22Rv1 (cell line): ENCODE results near the gene TRIM38.

ENCODE experiments used
- ZFX ChIP-seq: fragments of 450-650 bp; IDR thresholded peaks from 2 replicates; pipeline ENCODE4 v1.6.1; 2017; ENCODE audit warnings: antibody characterized with exemption, borderline replicate concordance
- TF ChIP-seq, protein P1 (sequence below): fragments of 450-650 bp; IDR thresholded peaks from 2 replicates; pipeline ENCODE4 v1.5.1; 2017; ENCODE audit warnings: mild to moderate bottlenecking

DNA sequence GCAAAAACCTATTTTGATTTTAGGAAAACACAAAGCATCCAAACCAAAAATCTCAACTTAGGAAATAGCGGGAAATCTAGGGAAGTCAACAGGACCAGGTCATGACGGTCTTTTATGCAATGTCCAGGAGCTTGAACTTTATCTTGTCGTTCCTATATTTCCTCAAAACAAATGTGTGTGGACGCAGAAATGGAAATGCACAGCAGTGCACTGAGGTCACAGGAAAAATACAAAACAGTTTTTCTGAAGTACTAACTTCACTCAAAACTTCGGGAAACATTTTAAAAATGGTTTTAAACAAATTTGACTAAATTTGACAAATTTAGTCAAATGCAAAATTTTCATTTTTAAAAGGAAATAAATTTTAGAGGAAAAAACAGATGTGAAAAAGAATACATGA lies 26.6 kb upstream of the TRIM38 start:
- TF ChIP-seq, protein P1, sequence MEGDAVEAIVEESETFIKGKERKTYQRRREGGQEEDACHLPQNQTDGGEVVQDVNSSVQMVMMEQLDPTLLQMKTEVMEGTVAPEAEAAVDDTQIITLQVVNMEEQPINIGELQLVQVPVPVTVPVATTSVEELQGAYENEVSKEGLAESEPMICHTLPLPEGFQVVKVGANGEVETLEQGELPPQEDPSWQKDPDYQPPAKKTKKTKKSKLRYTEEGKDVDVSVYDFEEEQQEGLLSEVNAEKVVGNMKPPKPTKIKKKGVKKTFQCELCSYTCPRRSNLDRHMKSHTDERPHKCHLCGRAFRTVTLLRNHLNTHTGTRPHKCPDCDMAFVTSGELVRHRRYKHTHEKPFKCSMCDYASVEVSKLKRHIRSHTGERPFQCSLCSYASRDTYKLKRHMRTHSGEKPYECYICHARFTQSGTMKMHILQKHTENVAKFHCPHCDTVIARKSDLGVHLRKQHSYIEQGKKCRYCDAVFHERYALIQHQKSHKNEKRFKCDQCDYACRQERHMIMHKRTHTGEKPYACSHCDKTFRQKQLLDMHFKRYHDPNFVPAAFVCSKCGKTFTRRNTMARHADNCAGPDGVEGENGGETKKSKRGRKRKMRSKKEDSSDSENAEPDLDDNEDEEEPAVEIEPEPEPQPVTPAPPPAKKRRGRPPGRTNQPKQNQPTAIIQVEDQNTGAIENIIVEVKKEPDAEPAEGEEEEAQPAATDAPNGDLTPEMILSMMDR, result no peak
- no peak for TF ChIP-seq ZFX
